PFSK-1 (cell line): ENCODE results near the gene MEG3.

Experiments
- FOXP2 ChIP-seq: optimal IDR thresholded peaks from 2 replicates; pipeline ENCODE3; 2011; ENCODE audit warnings: borderline replicate concordance, control low read depth, inconsistent platforms; ENCODE audit not compliant: insufficient read depth; ENCODE audit errors: extremely low read length, extremely low read depth
- POLR2AphosphoS5 ChIP-seq: IDR thresholded peaks from 2 replicates; pipeline ENCODE4 v1.6.1; 2012; ENCODE audit warnings: low read depth, mild to moderate bottlenecking, control low read depth, low read length, moderate library complexity
- REST ChIP-seq, 2 experiments: IDR thresholded peaks; 2 replicates each; pipeline versions ENCODE4 v1.6.1 to v1.8.0; 2011 to 2012; ENCODE audit warnings: low read depth in 2 of 2, low read length in 2 of 2, control low read depth in 1 of 2, inconsistent platforms in 1 of 2, mild to moderate bottlenecking in 1 of 2, moderate library complexity in 1 of 2; ENCODE audit not compliant: insufficient read depth in 1 of 2
- SIN3A ChIP-seq: IDR thresholded peaks from 2 replicates; pipeline ENCODE4 v1.6.1; 2012; ENCODE audit warnings: mild to moderate bottlenecking, low read length, moderate library complexity, borderline replicate concordance; ENCODE audit not compliant: insufficient read depth
- TAF1 ChIP-seq: IDR thresholded peaks from 2 replicates; pipeline ENCODE4 v1.6.1; 2012; ENCODE audit warnings: low read length, control low read depth, borderline replicate concordance; ENCODE audit not compliant: insufficient read depth

Gene MEG3

GRCh38 chr14:100849115-100849781 is 23.3 kb downstream of the MEG3 start:
- no peak for TF ChIP-seq FOXP2
- no peak for TF ChIP-seq REST (IDR thresholded peaks at IDR 0.05; ENCODE audit: insufficient read depth in 1 of 2, low read depth in 2 of 2, low read length in 2 of 2)
- TF ChIP-seq TAF1: no peak
- TF ChIP-seq SIN3A: no peak
- no peak for TF ChIP-seq POLR2AphosphoS5

GRCh38 chr14:100850841-100851585 is 25.1 kb downstream of the MEG3 start:
- TF ChIP-seq POLR2AphosphoS5: no peak
- TF ChIP-seq SIN3A: no peak
- no peak for TF ChIP-seq REST (IDR thresholded peaks at IDR 0.05; ENCODE audit: insufficient read depth in 1 of 2, low read depth in 2 of 2, low read length in 2 of 2)
- no peak for TF ChIP-seq FOXP2
- TF ChIP-seq TAF1: no peak

- TF ChIP-seq FOXP2: no peak
- no peak for TF ChIP-seq POLR2AphosphoS5
Observed at GRCh38 chr14:100851586-100851916, 25.6 kb downstream of the MEG3 start.

- TF ChIP-seq TAF1 (no peak), REST (IDR thresholded peaks at IDR 0.05; ENCODE audit: insufficient read depth in 1 of 2, low read depth in 2 of 2, low read length in 2 of 2) (no peak), SIN3A (no peak), POLR2AphosphoS5 (no peak), FOXP2 (no peak)
Observed at GRCh38 chr14:100851946-100852620, 26.2 kb downstream of the MEG3 start.

- TF ChIP-seq TAF1: no peak
- no peak for TF ChIP-seq REST (IDR thresholded peaks at IDR 0.05; ENCODE audit: insufficient read depth in 1 of 2, low read depth in 2 of 2, low read length in 2 of 2)
- no peak for TF ChIP-seq POLR2AphosphoS5
- no peak for TF ChIP-seq FOXP2
- TF ChIP-seq SIN3A: no peak
Observed at GRCh38 chr14:100854435-100854834, 28.5 kb downstream of the MEG3 start.
